HT-29 (cell line): ENCODE measurements around the gene OR52K1. TPM values are rescaled to one million over a fixed set of nuclear protein-coding genes. Genes with fewer than 3 reads are reported as not detected.

ENCODE experiments used
- DNase-seq: peaks from one replicate; pipeline ENCODE4 v3.0.0-alpha.2; 2015; ENCODE audit warnings: low spot score
- total RNA-seq: library from RNA; depleted of rRNA; stranded (reverse); fragments of >200 nt; shearing (Covaris generic); gene quantifications from 2 replicates; pipeline ENCODE4 v1.2.3, GENCODE V29; 2014; rRNA removed

The OR52K1 gene
- not detected in 2 replicates for total RNA-seq

DNA sequence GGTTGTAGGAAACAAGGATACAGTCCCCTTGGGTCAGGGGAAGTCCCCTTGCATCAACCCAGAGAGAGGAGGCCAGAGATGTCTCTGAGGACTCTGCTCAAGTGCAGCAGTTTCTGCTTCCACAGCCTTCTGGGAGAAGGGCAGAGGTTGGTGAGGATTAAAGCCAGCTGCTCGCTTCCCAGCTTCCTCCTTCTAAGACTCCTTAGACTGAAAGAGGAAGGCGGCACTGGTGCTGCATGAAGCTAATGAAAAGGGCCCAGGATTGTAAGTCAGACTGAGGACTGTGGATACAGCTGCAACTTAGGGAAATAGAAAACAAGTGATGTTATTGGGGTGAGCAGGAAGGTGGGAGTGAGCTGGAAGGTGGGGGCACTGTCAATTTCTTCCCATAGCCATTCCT is at the start of gene OR52K1:
OR52K1 (plus strand) TSS at position 202 of the 400 bp plus-strand sequence. CDS start 6,255 bp downstream, outside the sequence.
- no peak for DNase-seq

DNA sequence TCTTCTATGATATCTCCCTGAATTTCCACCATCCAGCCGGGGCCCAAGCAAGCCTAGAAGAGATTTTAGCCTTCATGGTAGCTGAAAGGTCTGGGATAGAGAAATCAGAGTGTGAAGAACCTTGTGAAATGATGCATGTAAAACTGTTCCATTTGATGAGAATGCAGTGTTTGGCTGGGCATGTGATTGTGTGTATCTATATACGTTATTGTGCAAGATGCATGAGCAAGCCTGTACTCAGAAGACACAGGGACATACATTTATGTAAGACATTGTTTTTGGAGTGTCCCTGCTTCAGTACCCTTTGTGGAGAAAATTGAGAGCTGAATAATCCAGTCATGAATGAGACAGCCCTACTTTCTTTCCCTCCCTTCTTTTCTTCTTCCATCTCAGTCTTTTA is 48.6 kb upstream of the OR52K1 start:
- no peak for DNase-seq

DNA sequence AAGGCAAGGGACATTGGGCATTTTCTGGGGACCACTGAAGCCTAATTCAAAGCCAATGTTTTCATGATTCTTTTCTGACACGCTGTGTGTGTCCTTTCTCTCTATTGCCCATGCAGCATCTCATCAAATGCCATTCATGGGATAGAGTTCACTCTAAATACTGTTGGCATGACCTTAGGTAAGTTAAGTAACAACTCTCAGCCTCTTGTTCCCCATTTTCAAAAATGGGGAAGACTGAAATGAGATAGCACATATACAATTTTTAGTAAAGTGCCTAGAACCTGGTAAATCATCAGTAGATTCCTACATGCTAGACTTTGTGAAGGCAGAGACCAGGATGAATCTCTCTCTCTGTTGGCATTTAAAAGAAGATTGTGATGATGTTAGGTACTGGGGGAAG is 46.0 kb upstream of the OR52K1 start:
- no peak for DNase-seq

DNA sequence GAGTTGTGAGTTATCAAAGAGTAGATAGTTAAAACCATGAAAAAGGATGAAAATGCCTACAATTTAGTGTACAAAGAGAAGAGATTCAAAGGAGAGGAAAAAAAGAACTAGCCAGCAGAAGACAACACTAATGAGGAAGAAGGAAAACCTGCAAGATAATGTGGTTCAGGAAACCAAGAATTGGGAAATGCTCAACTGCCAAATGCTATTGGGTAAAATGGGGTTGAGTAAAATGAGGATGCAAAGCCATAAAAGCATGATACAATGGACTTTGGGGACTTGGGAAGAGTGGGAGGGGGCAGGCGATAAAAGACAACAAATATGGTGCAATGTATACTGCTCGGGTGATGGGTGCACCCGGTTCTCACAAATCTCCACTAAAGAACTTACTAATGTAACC is 40.9 kb upstream of the OR52K1 start:
- no peak for DNase-seq

DNA sequence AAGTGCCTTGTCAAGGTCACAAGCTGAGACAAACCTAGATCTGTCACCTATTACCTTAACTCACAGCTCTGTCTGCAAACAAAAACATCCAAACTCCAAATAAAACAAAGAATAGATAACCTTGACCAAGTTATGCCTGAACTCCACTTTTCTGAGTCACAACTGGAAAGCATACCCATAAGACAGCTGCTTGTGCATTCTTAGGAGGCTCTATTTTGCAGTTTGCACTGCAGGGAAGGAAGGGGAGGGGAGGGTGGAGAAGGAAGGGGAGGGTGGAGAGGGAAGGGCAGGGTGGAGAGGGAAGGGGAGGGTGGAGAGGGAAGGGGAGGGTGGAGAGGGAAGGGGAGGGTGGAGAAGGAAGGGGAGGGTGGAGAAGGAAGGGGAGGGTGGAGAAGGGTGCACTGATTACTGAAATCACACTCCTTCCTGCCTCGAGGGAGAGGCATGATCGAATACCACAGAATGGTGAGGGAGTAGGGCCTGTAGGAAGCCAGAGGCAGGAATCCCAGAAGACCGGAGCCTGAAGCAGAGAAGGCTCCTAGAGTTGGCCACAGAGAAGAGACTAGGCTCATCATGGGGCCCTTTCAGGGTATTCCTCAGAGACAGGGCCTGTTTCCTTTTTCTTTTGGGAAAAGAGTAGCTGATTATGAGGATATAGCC is 39.1 kb upstream of the OR52K1 start:
- DNase-seq: no peak

DNA sequence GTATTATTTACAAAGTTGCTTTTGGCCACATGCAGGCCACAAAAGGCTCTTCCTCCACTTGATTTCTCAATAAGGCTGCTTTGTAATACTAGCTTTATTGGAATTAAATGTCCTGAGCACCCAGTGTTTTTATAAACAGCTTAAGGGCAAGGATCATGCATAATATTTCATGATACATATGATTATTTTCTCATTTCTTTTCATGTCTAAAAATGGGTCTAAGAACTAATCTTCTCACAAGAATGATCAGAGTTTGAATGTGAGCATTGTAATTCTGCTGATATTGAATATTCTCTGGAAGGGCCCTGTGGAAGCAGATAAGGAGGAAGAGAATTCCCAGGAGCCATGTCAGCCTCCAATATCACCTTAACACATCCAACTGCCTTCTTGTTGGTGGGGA is 33.5 kb upstream of the OR52K1 start, which contains the start of gene OR52K2:
OR52K2 (plus strand) TSS at position 301 of the 400 bp plus-strand sequence; CDS start at position 346, 45 bp downstream.
- no peak for DNase-seq

DNA sequence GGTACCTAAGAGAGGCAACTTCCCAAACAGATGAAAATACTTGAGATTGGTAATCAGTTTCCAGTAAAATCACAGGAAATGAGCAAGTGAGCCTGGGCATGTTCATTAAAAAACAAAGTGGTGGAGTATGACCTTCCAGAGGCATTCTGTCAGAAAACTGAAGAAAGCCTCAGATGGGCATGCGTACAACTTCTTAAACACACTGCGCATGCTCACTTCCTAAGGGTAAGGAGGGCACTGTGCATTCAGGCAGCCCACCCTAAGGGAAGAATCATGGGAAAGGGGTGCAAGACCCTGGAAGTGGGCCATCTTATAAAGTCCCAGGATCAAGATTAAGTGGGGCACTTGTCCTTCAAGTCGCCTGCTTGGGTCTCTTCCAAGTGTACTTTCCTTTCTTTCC is 29.3 kb upstream of the OR52K1 start:
- no peak for DNase-seq

DNA sequence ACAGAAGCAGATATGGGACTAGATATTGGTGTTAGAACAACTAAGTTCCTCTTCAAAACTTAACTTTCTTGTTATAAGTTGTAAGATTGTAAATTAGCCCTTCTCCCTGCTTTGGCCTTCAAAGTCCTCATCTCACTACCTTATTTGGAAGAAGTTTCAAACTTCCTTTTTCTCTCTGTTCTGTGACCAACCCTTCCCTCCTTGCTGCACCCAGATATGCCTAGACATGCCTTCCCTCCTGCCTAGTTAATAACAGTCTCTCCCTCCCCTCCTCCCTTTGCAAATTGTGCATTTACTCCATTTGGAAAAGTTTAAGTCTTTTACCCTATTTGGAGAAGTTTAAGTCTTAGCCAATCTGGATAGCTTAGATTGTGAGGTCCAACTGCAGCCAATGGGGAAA is 28.4 kb upstream of the OR52K1 start:
- DNase-seq: no peak

- DNase-seq: no peak
These were observed 27.0 kb upstream of the OR52K1 start for GRCh38 chr11:4455419-4455818.

GRCh38 chr11:4459500-4459899 is 22.9 kb upstream of the OR52K1 start:
- no peak for DNase-seq

- no peak for DNase-seq
These were observed 22.3 kb upstream of the OR52K1 start for GRCh38 chr11:4460151-4460550.

- DNase-seq: no peak
These were observed 18.0 kb upstream of the OR52K1 start for GRCh38 chr11:4464216-4465159.

DNA sequence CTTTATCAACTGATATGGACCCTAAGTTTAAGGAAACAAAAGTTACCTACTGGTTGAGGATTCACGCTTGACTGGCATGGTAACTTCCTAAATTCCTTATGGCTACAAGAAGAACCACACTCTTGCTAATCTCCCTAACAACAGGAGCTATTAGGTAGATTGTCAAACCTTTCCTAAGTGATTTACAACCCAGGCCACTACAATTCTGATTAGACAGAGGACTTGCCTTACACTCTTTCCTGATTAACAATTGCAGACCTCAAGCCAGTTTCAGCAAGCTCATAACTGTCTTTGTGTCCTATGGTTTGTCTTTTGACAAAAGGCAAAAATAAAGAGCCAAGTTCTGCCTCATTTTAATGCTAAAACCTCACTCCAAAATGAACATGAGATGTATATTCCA is 17.0 kb upstream of the OR52K1 start:
- no peak for DNase-seq

GRCh38 chr11:4466131-4466870 is 16.1 kb upstream of the OR52K1 start:
- DNase-seq: no peak

DNA sequence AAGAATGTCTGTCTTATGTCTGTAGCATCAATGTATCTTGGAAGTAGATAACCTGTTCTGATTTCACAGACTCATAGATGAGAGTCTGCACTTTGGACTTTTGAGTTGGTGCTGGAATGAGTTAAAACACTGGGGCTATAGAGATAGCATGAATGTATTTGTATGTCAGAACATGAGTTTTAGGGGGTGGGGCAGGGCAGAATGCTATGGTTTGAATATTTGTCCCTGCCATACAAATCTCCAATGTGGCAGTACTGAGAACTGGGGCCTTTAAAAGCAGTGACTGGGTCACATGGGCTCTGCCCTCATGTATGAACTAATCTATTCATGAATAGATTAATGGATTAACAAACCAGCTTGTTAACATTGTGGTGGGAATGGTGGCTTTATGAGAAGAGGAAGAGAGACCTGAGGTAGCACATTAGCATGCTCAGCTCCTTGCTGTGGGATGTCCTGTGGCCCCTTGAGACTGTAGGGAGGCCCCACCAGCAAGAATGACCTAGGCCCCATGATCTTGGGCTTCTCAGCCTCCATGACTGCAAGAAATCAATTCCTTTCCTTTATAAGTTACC is 15.5 kb upstream of the OR52K1 start:
- DNase-seq: no peak

- DNase-seq: no peak
These were observed 14.4 kb upstream of the OR52K1 start for GRCh38 chr11:4467811-4468606.

- DNase-seq: no peak
These were observed 2.8 kb upstream of the OR52K1 start for GRCh38 chr11:4479644-4480043.

DNA sequence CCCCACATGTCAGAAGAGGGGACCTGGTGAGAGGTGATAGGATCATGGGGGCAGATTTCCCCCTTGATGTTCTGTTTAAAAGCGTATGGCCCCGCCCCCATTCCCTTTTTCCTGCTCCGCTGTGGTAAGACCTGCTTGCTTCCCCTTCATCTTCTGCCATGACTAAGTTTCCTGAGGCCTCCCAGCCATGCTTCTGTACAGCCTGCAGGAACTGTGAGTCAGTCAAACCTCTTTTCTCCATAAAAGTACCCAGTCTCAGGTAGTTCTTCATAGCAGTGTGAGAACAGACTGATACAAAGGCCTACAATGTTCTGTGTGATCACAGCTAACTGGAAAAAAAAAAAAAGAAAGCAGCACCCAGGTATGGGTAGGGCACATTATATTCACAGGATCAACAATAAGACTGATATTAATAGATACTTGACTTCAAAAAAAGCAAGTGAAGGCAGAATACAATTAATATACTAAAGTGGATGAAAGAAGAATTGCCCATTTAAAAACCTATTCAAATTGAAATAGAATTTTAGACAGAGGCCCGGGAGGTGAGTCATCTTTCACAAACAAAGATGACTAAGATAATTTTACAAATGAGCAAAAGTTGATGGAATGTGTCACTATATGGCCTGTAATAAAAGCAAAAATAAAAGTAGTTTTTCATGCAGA is 1.7 kb upstream of the OR52K1 start:
- DNase-seq: no peak

DNA sequence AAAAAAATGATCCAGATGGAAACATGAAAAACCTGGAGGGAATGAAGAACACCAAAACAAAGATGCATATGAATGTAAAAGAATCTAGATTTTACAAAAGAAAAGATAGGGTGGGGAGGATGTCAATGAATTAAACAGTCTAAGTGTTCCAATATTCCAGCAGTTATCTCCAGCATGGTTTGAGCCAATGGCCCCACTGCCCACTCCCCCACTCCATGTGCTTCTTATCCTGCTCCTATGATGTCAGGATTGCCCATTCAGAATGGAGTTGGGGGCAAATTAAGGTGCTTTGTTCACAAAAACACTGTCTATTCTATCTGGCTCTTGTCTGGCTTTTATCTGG is 1.2 kb upstream of the OR52K1 start:
- no peak for DNase-seq

GRCh38 chr11:4484310-4484709 is 1.9 kb downstream of the OR52K1 start:
- no peak for DNase-seq
